Fibroblast of mammary gland (primary cell): ENCODE results near the gene ADPRM.
A peak's percentile ranks its signal among the peaks of the same experiment; 100 is the strongest.
"Not testable (repeated sequence)": the region's sequence is repeated elsewhere in the genome, so short reads cannot be mapped to it uniquely, and the experiment has no call there.

Experiments
- DNase-seq: peaks from one replicate; pipeline ENCODE4 v3.0.0-alpha.2; 2010; ENCODE audit warnings: low read depth
- H3K4me3 ChIP-seq: 2 replicates; pipeline ENCODE4 v1.5.1; 2011; ENCODE audit warnings: low read depth, mild to moderate bottlenecking, low read length, moderate library complexity; ENCODE audit not compliant: control insufficient read depth
- TF ChIP-seq, protein P1 (sequence below): conservative IDR thresholded peaks from 2 replicates; pipeline ENCODE4 v1.5.1; 2011; ENCODE audit warnings: low read depth, low read length, inconsistent platforms; ENCODE audit not compliant: control insufficient read depth, insufficient read depth

The ADPRM gene

GRCh38 chr17:10724546-10725195 lies 27.3 kb downstream of the ADPRM start:
- TF ChIP-seq, protein P1, sequence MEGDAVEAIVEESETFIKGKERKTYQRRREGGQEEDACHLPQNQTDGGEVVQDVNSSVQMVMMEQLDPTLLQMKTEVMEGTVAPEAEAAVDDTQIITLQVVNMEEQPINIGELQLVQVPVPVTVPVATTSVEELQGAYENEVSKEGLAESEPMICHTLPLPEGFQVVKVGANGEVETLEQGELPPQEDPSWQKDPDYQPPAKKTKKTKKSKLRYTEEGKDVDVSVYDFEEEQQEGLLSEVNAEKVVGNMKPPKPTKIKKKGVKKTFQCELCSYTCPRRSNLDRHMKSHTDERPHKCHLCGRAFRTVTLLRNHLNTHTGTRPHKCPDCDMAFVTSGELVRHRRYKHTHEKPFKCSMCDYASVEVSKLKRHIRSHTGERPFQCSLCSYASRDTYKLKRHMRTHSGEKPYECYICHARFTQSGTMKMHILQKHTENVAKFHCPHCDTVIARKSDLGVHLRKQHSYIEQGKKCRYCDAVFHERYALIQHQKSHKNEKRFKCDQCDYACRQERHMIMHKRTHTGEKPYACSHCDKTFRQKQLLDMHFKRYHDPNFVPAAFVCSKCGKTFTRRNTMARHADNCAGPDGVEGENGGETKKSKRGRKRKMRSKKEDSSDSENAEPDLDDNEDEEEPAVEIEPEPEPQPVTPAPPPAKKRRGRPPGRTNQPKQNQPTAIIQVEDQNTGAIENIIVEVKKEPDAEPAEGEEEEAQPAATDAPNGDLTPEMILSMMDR: no peak
- DNase-seq: no peak
- no peak overlapping the region for H3K4me3 ChIP-seq

DNA sequence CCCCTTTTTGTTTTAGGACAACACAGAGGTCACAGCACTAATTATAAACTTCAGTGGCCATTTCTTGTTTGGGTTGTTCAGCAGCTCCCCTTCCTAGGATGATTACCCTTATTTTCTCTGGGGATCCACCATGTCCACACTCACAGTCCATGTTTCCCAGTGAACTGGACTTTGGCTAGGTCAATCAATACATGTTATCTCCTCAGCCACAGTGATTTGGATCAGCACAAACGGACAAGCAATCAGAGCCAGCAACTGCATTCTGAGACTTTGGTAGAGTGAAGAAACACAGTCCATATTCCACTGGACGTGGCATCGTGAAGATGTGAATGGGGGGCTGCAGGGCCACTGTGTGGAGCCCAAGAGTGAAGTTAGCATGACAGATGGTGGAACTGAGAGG lies 27.9 kb downstream of the ADPRM start:
- DNase-seq: no peak
- TF ChIP-seq, protein P1: no peak
- no peak overlapping the region for H3K4me3 ChIP-seq

DNA sequence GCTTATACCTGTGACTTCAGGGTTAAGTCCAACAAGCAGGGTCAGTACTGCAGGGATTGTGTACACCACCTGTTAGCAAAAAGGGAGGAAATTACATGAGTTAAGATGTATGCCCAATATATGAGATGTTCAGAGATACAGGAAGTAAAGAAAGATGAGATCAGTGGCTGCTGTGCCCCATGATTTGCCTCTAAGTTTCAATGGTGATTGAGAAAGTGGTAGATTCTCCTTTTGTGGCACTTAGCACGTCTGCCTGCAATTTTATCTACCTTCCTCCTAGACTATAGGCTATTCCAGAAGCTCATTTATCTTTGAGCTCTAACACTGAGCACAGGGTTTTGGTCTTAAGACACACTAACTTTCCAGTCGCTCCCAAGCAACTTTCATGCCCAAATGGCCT lies 28.8 kb downstream of the ADPRM start:
- no peak for DNase-seq
- no peak overlapping the region for H3K4me3 ChIP-seq
- TF ChIP-seq, protein P1: no peak

GRCh38 chr17:10727192-10727591 lies 29.8 kb downstream of the ADPRM start:
- TF ChIP-seq, protein P1: no peak
- H3K4me3 ChIP-seq: no peak overlapping the region
- no peak for DNase-seq

GRCh38 chr17:10728331-10728892 lies 31.0 kb downstream of the ADPRM start:
- TF ChIP-seq, protein P1: no peak
- DNase-seq: no peak
- no peak overlapping the region for H3K4me3 ChIP-seq

DNA sequence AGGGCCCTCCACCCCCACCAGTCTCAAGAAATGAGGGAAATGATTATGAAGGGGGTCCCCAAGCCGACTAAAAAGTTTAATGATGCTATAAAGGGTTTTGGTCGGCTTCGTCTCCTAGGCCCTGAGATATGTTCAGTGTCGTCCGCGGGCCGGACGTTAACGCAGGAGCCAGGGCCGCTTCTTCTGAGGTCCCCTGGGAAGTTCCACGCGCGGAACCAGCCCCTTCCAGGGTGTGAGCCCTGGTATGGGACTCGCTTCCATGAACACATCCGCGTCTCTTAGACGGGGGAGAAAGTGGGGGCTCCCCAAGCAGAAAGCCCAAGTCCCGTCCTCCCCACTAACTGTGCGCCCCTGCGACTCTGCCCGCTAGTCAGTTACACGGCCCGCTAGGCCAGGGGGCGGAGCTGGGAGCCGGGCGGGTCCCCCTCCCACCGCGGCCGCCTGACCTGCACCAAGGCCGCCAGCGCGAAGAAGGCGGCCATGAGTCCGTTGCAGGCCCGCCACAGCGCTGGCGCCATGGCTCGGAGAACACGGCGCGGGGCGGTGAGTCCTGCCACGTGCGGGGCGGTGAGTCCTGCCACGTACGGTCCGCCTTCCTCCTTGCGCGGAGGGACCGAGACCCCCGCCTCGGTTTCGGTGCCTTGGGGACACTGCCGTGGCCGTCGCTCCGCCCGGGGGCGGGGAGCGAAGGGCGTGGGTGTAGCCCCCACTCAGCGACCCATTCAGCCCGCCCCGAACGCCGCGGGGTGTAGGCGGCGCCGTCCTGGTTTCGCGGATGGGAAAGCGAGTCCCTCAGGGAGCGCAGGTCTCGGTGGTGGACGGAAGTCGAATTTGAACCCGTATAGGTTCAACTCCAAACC lies 32.2 kb downstream of the ADPRM start, which contains the start of gene TMEM220:
Gene TMEM220 (minus strand): TSS at position 690 of the 860 bp plus-strand sequence. CDS start 172 bp downstream, at position 518.
- TF ChIP-seq, protein P1: no peak
- peak within 1 kb of the TSS; percentile 64 for H3K4me3 ChIP-seq
- peak; percentile 63 for DNase-seq

GRCh38 chr17:10730247-10730646 lies 32.9 kb downstream of the ADPRM start:
- H3K4me3 ChIP-seq: peak overlapping the region; percentile 64
- DNase-seq: not testable (repeated sequence)
